GM21529 (cell line): ENCODE measurements around the gene AMZ2.

Experiments
- ATAC-seq: cut with Tn5 transposase; IDR thresholded peaks from one replicate; pipeline ENCODE4 v1.9.1; 2021; ENCODE audit not compliant: unreplicated experiment

Gene AMZ2

GRCh38 chr17:68289936-68290267 lies 42.1 kb downstream of the AMZ2 start:
- ATAC-seq, result no peak

GRCh38 chr17:68290268-68290954 lies 42.6 kb downstream of the AMZ2 start:
- no peak for ATAC-seq

GRCh38 chr17:68290955-68291835 lies 43.4 kb downstream of the AMZ2 start, which contains the start of the genes ARSG and SLC16A6:
Gene ARSG, plus strand, starts transcription at chr17:68291495. Its CDS starts 15,999 bp downstream, at chr17:68307494.
Gene SLC16A6, minus strand, starts transcription at chr17:68291127. Its CDS starts 12,807 bp downstream, at chr17:68278320.
- ATAC-seq, result peak; percentile 46

- ATAC-seq, result peak; percentile 58
These were observed 44.2 kb downstream of the AMZ2 start for GRCh38 chr17:68291836-68292688.

GRCh38 chr17:68292689-68293040 lies 44.8 kb downstream of the AMZ2 start:
- ATAC-seq, result no peak

- no peak for ATAC-seq
These were observed 45.8 kb downstream of the AMZ2 start for GRCh38 chr17:68293490-68294195.

- no peak for ATAC-seq
These were observed 46.3 kb downstream of the AMZ2 start for GRCh38 chr17:68294196-68294555.

GRCh38 chr17:68294617-68295016 lies 46.8 kb downstream of the AMZ2 start:
- no peak for ATAC-seq

- no peak for ATAC-seq
These were observed 47.2 kb downstream of the AMZ2 start for GRCh38 chr17:68295086-68295485.

- no peak for ATAC-seq
These were observed 48.7 kb downstream of the AMZ2 start for GRCh38 chr17:68296217-68297191.

- no peak for ATAC-seq
These were observed 49.4 kb downstream of the AMZ2 start for GRCh38 chr17:68297195-68297594.

- no peak for ATAC-seq
These were observed 50.8 kb downstream of the AMZ2 start for GRCh38 chr17:68298601-68299000.

GRCh38 chr17:68299817-68300216 lies 52.0 kb downstream of the AMZ2 start:
- no peak for ATAC-seq

GRCh38 chr17:68301438-68301959 lies 53.7 kb downstream of the AMZ2 start:
- no peak for ATAC-seq

- no peak for ATAC-seq
These were observed 54.3 kb downstream of the AMZ2 start for GRCh38 chr17:68302066-68302564.

GRCh38 chr17:68302666-68303065 lies 54.8 kb downstream of the AMZ2 start:
- no peak for ATAC-seq

GRCh38 chr17:68304706-68305105 lies 56.9 kb downstream of the AMZ2 start:
- no peak for ATAC-seq

- ATAC-seq, result no peak
These were observed 57.3 kb downstream of the AMZ2 start for GRCh38 chr17:68305142-68305541.
